Small intestine (tissue), 16 donors: ENCODE data around the gene PSMB8. TPM values are rescaled to one million over a fixed set of nuclear protein-coding genes. Genes with fewer than 3 reads are reported as not detected.

Experiments
- DNase-seq, 2 donors: peaks; one replicate each; pipeline versions ENCODE4 v3.0.0 to v3.0.0-alpha.2; 2013
- FAIRE-seq: peaks from 2 replicates; lab custom pipeline; 2012; peaks lifted over from hg19 to GRCh38; lab: Jason Lieb, UNC
- H3K27ac ChIP-seq, 3 donors: one replicate each; pipeline ENCODE4 v1.5.1; 2013; ENCODE audit warnings: low read length in 2 of 3, mild to moderate bottlenecking in 2 of 3, control low read depth in 1 of 3, inconsistent platforms in 1 of 3, low read depth in 1 of 3, moderate library complexity in 1 of 3
- H3K27me3 ChIP-seq, 3 donors: one replicate each; pipeline ENCODE4 v1.6.1; 2013; ENCODE audit warnings: low read length in 3 of 3, inconsistent platforms in 1 of 3; ENCODE audit not compliant: control insufficient read depth in 3 of 3, insufficient read depth in 3 of 3
- H3K36me3 ChIP-seq, 3 donors: one replicate each; pipeline ENCODE4 v1.6.1; 2013; ENCODE audit warnings: low read length in 3 of 3, inconsistent platforms in 1 of 3, low read depth in 1 of 3, mild to moderate bottlenecking in 1 of 3, moderate library complexity in 1 of 3; ENCODE audit not compliant: control insufficient read depth in 3 of 3, insufficient read depth in 2 of 3
- H3K4me1 ChIP-seq, 3 donors: one replicate each; pipeline ENCODE4 v1.6.1; 2013; ENCODE audit warnings: low read length in 2 of 3, inconsistent platforms in 1 of 3, low read depth in 1 of 3, mild to moderate bottlenecking in 1 of 3, moderate library complexity in 1 of 3; ENCODE audit not compliant: control insufficient read depth in 3 of 3, insufficient read depth in 2 of 3
- H3K4me3 ChIP-seq, 3 donors: one replicate each; pipeline ENCODE4 v1.5.1; 2013; ENCODE audit warnings: low read length in 3 of 3, control low read depth in 1 of 3, inconsistent platforms in 1 of 3, low read depth in 1 of 3, mild to moderate bottlenecking in 1 of 3, moderate library complexity in 1 of 3
- H3K9me3 ChIP-seq, 2 donors: one replicate each; pipeline ENCODE4 v1.6.1; 2013; ENCODE audit warnings: low read depth in 1 of 2, low read length in 1 of 2; ENCODE audit not compliant: control insufficient read depth in 2 of 2, insufficient read depth in 1 of 2
- WGBS, 3 donors: extraction: QIAGEN DNeasy Blood & Tissue Kit; methylation state at CpG; one replicate each; pipeline ENCODE4 v1.1.7; 2013; 5-methylcytosine and 5-hydroxymethylcytosine counted together
- long read RNA-seq, 10 donors: transcript quantifications; one replicate each; lab custom pipeline, GENCODE V29; 2026
- polyA plus RNA-seq, 4 donors: library from polyadenylated mRNA; stranded (reverse) in 3 of 4; unstranded in 1 of 4; fragments of 200-250 nt in 3 of 4; fragments of 120-200 nt in 1 of 4; gene quantifications; one replicate each; pipeline versions ENCODE4 v1.2.1 to v1.2.3, GENCODE V29; 2013
- donor health status: healthy with polysubstance abuse.
- donor health status: control.
- donor health status: control.
- donor health status: Bipolar disorder and iron deficiency.
- donor health status: healthy.

Gene PSMB8
- 100 to 1,000 TPM in 3 of 4 donors, 10 to 100 TPM in 1; 48.0 to 329 (median 293) TPM for polyA plus RNA-seq
- long read RNA-seq, donor 1, transcript PSMB8-205 (2 exons, 835 nt) = minor isoform, 37 of 128 reads
- long read RNA-seq, donor 1, transcript PSMB8-201 (6 exons, 1,351 nt) = minor isoform, 7 of 128 reads
- long read RNA-seq, donor 1, transcript PSMB8-202 (6 exons, 1,124 nt) = major isoform, 61 of 128 reads
- long read RNA-seq, donor 1, partial matches to known transcripts = 20 of 128 reads
- long read RNA-seq, donor 1, other reads (novel, unspliced or antisense) = 0 of 128 reads
- long read RNA-seq, donor 2, transcript PSMB8-202 (6 exons, 1,124 nt) = major isoform, 15 of 18 reads
- long read RNA-seq, donor 2, partial matches to known transcripts = 0 of 18 reads
- long read RNA-seq, donor 2, other reads (novel, unspliced or antisense) = 0 of 18 reads
- long read RNA-seq, donor 3, transcript PSMB8-202 (6 exons, 1,124 nt) = major isoform, 25 of 45 reads
- long read RNA-seq, donor 3, transcript PSMB8-205 (2 exons, 835 nt) = minor isoform, 17 of 45 reads
- long read RNA-seq, donor 3, partial matches to known transcripts = 0 of 45 reads
- long read RNA-seq, donor 3, other reads (novel, unspliced or antisense) = 0 of 45 reads
- long read RNA-seq, donor 4, partial matches to known transcripts = 0 of 3 reads
- long read RNA-seq, donor 4, other reads (novel, unspliced or antisense) = 0 of 3 reads
- long read RNA-seq, donor 5, transcript PSMB8-202 (6 exons, 1,124 nt) = major isoform, 7 of 10 reads
- long read RNA-seq, donor 5, partial matches to known transcripts = 0 of 10 reads
- long read RNA-seq, donor 5, other reads (novel, unspliced or antisense) = 0 of 10 reads
- long read RNA-seq, donor 6, transcript PSMB8-202 (6 exons, 1,124 nt) = major isoform, 28 of 62 reads
- long read RNA-seq, donor 6, transcript PSMB8-205 (2 exons, 835 nt) = minor isoform, 16 of 62 reads
- long read RNA-seq, donor 6, partial matches to known transcripts = 13 of 62 reads
- long read RNA-seq, donor 6, other reads (novel, unspliced or antisense) = 0 of 62 reads
- long read RNA-seq, donor 7, transcript PSMB8-202 (6 exons, 1,124 nt) = major isoform, 13 of 27 reads
- long read RNA-seq, donor 7, partial matches to known transcripts = 7 of 27 reads
- long read RNA-seq, donor 7, other reads (novel, unspliced or antisense) = 0 of 27 reads
- long read RNA-seq, donor 8, partial matches to known transcripts = 0 of 4 reads
- long read RNA-seq, donor 8, other reads (novel, unspliced or antisense) = 0 of 4 reads
- long read RNA-seq, donor 9, transcript PSMB8-202 (6 exons, 1,124 nt) = major isoform, 6 of 9 reads
- long read RNA-seq, donor 9, partial matches to known transcripts = 0 of 9 reads
- long read RNA-seq, donor 9, other reads (novel, unspliced or antisense) = 0 of 9 reads
- long read RNA-seq, donor 10, transcript PSMB8-205 (2 exons, 835 nt) = minor isoform, 10 of 33 reads
- long read RNA-seq, donor 10, transcript PSMB8-202 (6 exons, 1,124 nt) = major isoform, 17 of 33 reads
- long read RNA-seq, donor 10, partial matches to known transcripts = 5 of 33 reads
- long read RNA-seq, donor 10, other reads (novel, unspliced or antisense) = 0 of 33 reads

GRCh38 chr6:32843979-32844838 is at the start of gene PSMB8:
Gene PSMB8 (minus strand): TSS chr6:32844047. CDS start chr6:32843996, 51 bp downstream.
- 0% methylated on average over 38 to 40 of the region's 40 CpGs for WGBS, 3 donors
- Histone ChIP-seq H3K27me3 (no peaks in the 10 kb centered on the region), H3K27ac (peak within 1 kb of the TSS; percentile 85 to 96 (median 96)), H3K4me1 (peaks cover 2 to 18% (median 8%) of the 10 kb centered on the region in 3 donors), H3K36me3 (peaks cover 12 to 43% (median 25%) of the 10 kb centered on the region in 3 donors), H3K4me3 (peak within 1 kb of the TSS; percentile 69 to 91 (median 90)), H3K9me3 (no peaks in the 10 kb centered on the region)
- peak; percentile 98 to 100 for DNase-seq
- FAIRE-seq = no peak

GRCh38 chr6:32890831-32891230 is 47.0 kb upstream of the PSMB8 start:
- WGBS, 3 donors = 39 to 63% (median 61%) methylated on average over 1 of the region's 1 CpG
- no peaks in the 10 kb centered on the region for H3K36me3 ChIP-seq
- no peak overlapping the region for H3K27ac ChIP-seq
- DNase-seq (no peak), FAIRE-seq (no peak)
- H3K4me3 ChIP-seq = no peak overlapping the region
- peaks cover 0 to 2% (median 0%) of the 10 kb centered on the region in 3 donors for H3K27me3 ChIP-seq
- peaks cover 5 to 9% (median 5%) of the 10 kb centered on the region in 3 donors for H3K4me1 ChIP-seq
- H3K9me3 ChIP-seq = no peaks in the 10 kb centered on the region

GRCh38 chr6:32889533-32889932 is 45.7 kb upstream of the PSMB8 start:
- DNase-seq = no peak
- no peak for FAIRE-seq
- peaks cover 0 to 3% (median 0%) of the 10 kb centered on the region in 3 donors for H3K4me1 ChIP-seq
- H3K9me3 ChIP-seq = no peaks in the 10 kb centered on the region
- H3K27me3 ChIP-seq = peaks cover 0 to 2% (median 0%) of the 10 kb centered on the region in 3 donors
- no peak overlapping the region for H3K27ac ChIP-seq
- H3K4me3 ChIP-seq = no peak overlapping the region
- no peaks in the 10 kb centered on the region for H3K36me3 ChIP-seq
- WGBS, 3 donors = 73 to 89% (median 75%) methylated on average over 1 of the region's 1 CpG

DNA sequence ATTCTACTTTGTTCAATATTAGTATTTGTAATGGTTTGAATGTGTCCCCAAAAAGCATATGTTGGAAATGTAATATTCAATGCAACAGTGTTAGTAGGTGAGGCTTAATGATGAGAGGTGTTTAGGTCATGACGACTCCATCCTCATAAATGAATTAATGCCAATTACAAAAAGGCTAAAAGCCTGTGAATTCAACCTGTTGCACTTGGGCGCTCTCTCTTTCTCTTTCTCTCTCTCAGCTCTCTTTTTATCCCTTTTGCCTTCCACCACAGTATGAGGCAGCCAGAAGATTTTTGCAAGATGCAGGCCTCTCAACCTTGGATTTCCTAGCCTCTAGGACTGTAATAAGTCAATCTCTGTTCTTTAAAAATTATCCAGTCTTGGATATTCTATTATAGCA is 44.7 kb upstream of the PSMB8 start:
- H3K4me1 ChIP-seq = peaks cover 0 to 3% (median 0%) of the 10 kb centered on the region in 3 donors
- H3K36me3 ChIP-seq = no peaks in the 10 kb centered on the region
- H3K27me3 ChIP-seq = peaks cover 0 to 7% (median 0%) of the 10 kb centered on the region in 3 donors
- no peak overlapping the region for H3K27ac ChIP-seq
- DNase-seq (no peak), FAIRE-seq (no peak)
- no peaks in the 10 kb centered on the region for H3K9me3 ChIP-seq
- WGBS, 3 donors = 89 to 94% (median 91%) methylated on average over 2 of the region's 2 CpGs
- H3K4me3 ChIP-seq = no peak overlapping the region

- no peak for FAIRE-seq
These were observed 43.8 kb upstream of the PSMB8 start for GRCh38 chr6:32887616-32888015.

GRCh38 chr6:32886681-32887383 is 43.0 kb upstream of the PSMB8 start:
- WGBS, 3 donors = 32 to 44% (median 38%) methylated on average over 3 of the region's 3 CpGs
- no peaks in the 10 kb centered on the region for H3K36me3 ChIP-seq
- H3K4me3 ChIP-seq = no peak overlapping the region
- H3K4me1 ChIP-seq = no peaks in the 10 kb centered on the region
- DNase-seq (peak in 1 of 2 donors; percentile 55), FAIRE-seq (no peak)
- peaks cover 0 to 11% (median 0%) of the 10 kb centered on the region in 3 donors for H3K27me3 ChIP-seq
- no peaks in the 10 kb centered on the region for H3K9me3 ChIP-seq
- no peak overlapping the region for H3K27ac ChIP-seq

More at GRCh38 chr6:32887616-32888015, 43.8 kb upstream of the PSMB8 start:
- no peaks in the 10 kb centered on the region for H3K36me3 ChIP-seq
- H3K4me1 ChIP-seq = no peaks in the 10 kb centered on the region
- no peak overlapping the region for H3K27ac ChIP-seq
- no peak for DNase-seq
- H3K4me3 ChIP-seq = no peak overlapping the region
- 84 to 90% (median 86%) methylated on average over 5 of the region's 5 CpGs for WGBS, 3 donors
- H3K9me3 ChIP-seq = no peaks in the 10 kb centered on the region
- H3K27me3 ChIP-seq = peaks cover 0 to 10% (median 0%) of the 10 kb centered on the region in 3 donors
